ENCODE results near the gene UBE3D.
A peak's percentile ranks its signal among the peaks of the same experiment; 100 is the strongest.

Gene UBE3D

GRCh38 chr6:83061190-83061589 is 4.5 kb downstream of the UBE3D start:
- Histone ChIP-seq H3K27ac (ENCODE audit: low read depth, low read length) (no peak overlapping the region), H3K4me3 (ENCODE audit: low read length) (no peak overlapping the region), H3K36me3 (ENCODE audit: control insufficient read depth, low read length) (peaks cover 35% of the 10 kb centered on the region), H3F3A (ENCODE audit: control insufficient read depth, insufficient read depth) (no peaks in the 10 kb centered on the region), H3K9me3 (ENCODE audit: control insufficient read depth, insufficient read depth, low read length) (no peaks in the 10 kb centered on the region), H3K4me2 (ENCODE audit: low read length) (no peak overlapping the region), H3K79me2 (ENCODE audit: control insufficient read depth, low read length) (peaks cover 53% of the 10 kb centered on the region), H3K27me3 (ENCODE audit: control insufficient read depth, low read length) (no peaks in the 10 kb centered on the region), H3K9me2 (replicated peaks; ENCODE audit: control insufficient read depth, low read length) (no peaks in the 10 kb centered on the region), H4K20me1 (ENCODE audit: control insufficient read depth, insufficient read depth, low read depth, low read length) (no peaks in the 10 kb centered on the region), H3K4me1 (ENCODE audit: control insufficient read depth, low read length) (peaks cover 37% of the 10 kb centered on the region)
- TF ChIP-seq EZH2phosphoT487 (IDR thresholded peaks at IDR 0.05; ENCODE audit: borderline replicate concordance, low read length) = no peak
- TF ChIP-seq, protein P1, sequence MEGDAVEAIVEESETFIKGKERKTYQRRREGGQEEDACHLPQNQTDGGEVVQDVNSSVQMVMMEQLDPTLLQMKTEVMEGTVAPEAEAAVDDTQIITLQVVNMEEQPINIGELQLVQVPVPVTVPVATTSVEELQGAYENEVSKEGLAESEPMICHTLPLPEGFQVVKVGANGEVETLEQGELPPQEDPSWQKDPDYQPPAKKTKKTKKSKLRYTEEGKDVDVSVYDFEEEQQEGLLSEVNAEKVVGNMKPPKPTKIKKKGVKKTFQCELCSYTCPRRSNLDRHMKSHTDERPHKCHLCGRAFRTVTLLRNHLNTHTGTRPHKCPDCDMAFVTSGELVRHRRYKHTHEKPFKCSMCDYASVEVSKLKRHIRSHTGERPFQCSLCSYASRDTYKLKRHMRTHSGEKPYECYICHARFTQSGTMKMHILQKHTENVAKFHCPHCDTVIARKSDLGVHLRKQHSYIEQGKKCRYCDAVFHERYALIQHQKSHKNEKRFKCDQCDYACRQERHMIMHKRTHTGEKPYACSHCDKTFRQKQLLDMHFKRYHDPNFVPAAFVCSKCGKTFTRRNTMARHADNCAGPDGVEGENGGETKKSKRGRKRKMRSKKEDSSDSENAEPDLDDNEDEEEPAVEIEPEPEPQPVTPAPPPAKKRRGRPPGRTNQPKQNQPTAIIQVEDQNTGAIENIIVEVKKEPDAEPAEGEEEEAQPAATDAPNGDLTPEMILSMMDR (IDR thresholded peaks at IDR 0.05; ENCODE audit: low read depth, low read length, poor library complexity, severe bottlenecking) = no peak

- Histone ChIP-seq H3K27ac (ENCODE audit: low read depth, low read length) (no peak overlapping the region), H3K79me2 (ENCODE audit: control insufficient read depth, low read length) (peaks cover 28% of the 10 kb centered on the region), H3F3A (ENCODE audit: control insufficient read depth, insufficient read depth) (no peaks in the 10 kb centered on the region; the same call in 1 of the 2 replicates), H3K4me3 (ENCODE audit: low read length) (no peak overlapping the region), H4K20me1 (ENCODE audit: control insufficient read depth, insufficient read depth, low read depth, low read length) (no peaks in the 10 kb centered on the region), H3K4me2 (ENCODE audit: low read length) (peak overlapping the region; percentile 28; the same call in 1 of the 2 replicates), H3K9me2 (replicated peaks; ENCODE audit: control insufficient read depth, low read length) (no peaks in the 10 kb centered on the region), H3K9me3 (ENCODE audit: control insufficient read depth, insufficient read depth, low read length) (no peaks in the 10 kb centered on the region), H3K27me3 (ENCODE audit: control insufficient read depth, low read length) (no peaks in the 10 kb centered on the region), H3K4me1 (ENCODE audit: control insufficient read depth, low read length) (peaks cover 25% of the 10 kb centered on the region), H3K36me3 (ENCODE audit: control insufficient read depth, low read length) (peaks cover 55% of the 10 kb centered on the region)
- TF ChIP-seq, protein P1 (IDR thresholded peaks at IDR 0.05; ENCODE audit: low read depth, low read length, poor library complexity, severe bottlenecking) = peak; percentile 76
- no peak for TF ChIP-seq EZH2phosphoT487 (IDR thresholded peaks at IDR 0.05; ENCODE audit: borderline replicate concordance, low read length)
These were observed 7.8 kb downstream of the UBE3D start for GRCh38 chr6:83057705-83058321.

GRCh38 chr6:83055366-83055964 is 10.2 kb downstream of the UBE3D start:
- Histone ChIP-seq H3K9me2 (replicated peaks; ENCODE audit: control insufficient read depth, low read length) (no peaks in the 10 kb centered on the region), H3K27ac (ENCODE audit: low read depth, low read length) (no peak overlapping the region), H4K20me1 (ENCODE audit: control insufficient read depth, insufficient read depth, low read depth, low read length) (no peaks in the 10 kb centered on the region), H3K27me3 (ENCODE audit: control insufficient read depth, low read length) (no peaks in the 10 kb centered on the region), H3K4me3 (ENCODE audit: low read length) (no peak overlapping the region), H3K9me3 (ENCODE audit: control insufficient read depth, insufficient read depth, low read length) (no peaks in the 10 kb centered on the region), H3K79me2 (ENCODE audit: control insufficient read depth, low read length) (peaks cover 12% of the 10 kb centered on the region), H3F3A (ENCODE audit: control insufficient read depth, insufficient read depth) (no peaks in the 10 kb centered on the region; the same call in 1 of the 2 replicates), H3K4me1 (ENCODE audit: control insufficient read depth, low read length) (peaks cover 18% of the 10 kb centered on the region), H3K4me2 (ENCODE audit: low read length) (peak overlapping the region; percentile 28), H3K36me3 (ENCODE audit: control insufficient read depth, low read length) (peaks cover 65% of the 10 kb centered on the region)
- TF ChIP-seq EZH2phosphoT487 (IDR thresholded peaks at IDR 0.05; ENCODE audit: borderline replicate concordance, low read length) = no peak
- TF ChIP-seq, protein P1 (IDR thresholded peaks at IDR 0.05; ENCODE audit: low read depth, low read length, poor library complexity, severe bottlenecking) = peak; percentile 85
